SHP77 (cell line): Measurements from ENCODE around the gene UEVLD.
"Not testable (repeated sequence)": the region's sequence is repeated elsewhere in the genome, so short reads cannot be mapped to it uniquely, and the experiment has no call there.

ENCODE experiments used
- DNase-seq, 2 experiments: peaks; one replicate each; lab custom pipeline; 2025; lab: John Stamatoyannopoulos, UW

Gene UEVLD

GRCh38 chr11:18588297-18589252 lies at the start of gene UEVLD:
Gene UEVLD (minus strand): TSS chr11:18588734. CDS start chr11:18588654, 80 bp downstream.
- peak; percentile 19 to 66 for DNase-seq

GRCh38 chr11:18634140-18635032 lies 45.9 kb upstream of the UEVLD start, which contains the start of gene SPTY2D1:
Gene SPTY2D1 (minus strand): TSS chr11:18634342. CDS start chr11:18634257, 85 bp downstream.
- peak; percentile 89 to 92 for DNase-seq

- DNase-seq = no peak
Observed at GRCh38 chr11:18633256-18634139, 45.0 kb upstream of the UEVLD start.

- no peak for DNase-seq
Observed at GRCh38 chr11:18632841-18633240, 44.3 kb upstream of the UEVLD start.

- DNase-seq = no peak
Observed at GRCh38 chr11:18624161-18624560, 35.6 kb upstream of the UEVLD start.

- no peak for DNase-seq
Observed at GRCh38 chr11:18623707-18624106, 35.2 kb upstream of the UEVLD start.

- no peak for DNase-seq
Observed at GRCh38 chr11:18618342-18619025, 29.9 kb upstream of the UEVLD start.

- DNase-seq = no peak
Observed at GRCh38 chr11:18617688-18618341, 29.3 kb upstream of the UEVLD start.

- no peak for DNase-seq
Observed at GRCh38 chr11:18615628-18616392, 27.3 kb upstream of the UEVLD start.

GRCh38 chr11:18614667-18615066 lies 26.1 kb upstream of the UEVLD start:
- DNase-seq = no peak

GRCh38 chr11:18612394-18612793 lies 23.9 kb upstream of the UEVLD start:
- DNase-seq = no peak

GRCh38 chr11:18611196-18611595 lies 22.7 kb upstream of the UEVLD start:
- no peak for DNase-seq

- no peak for DNase-seq
Observed at GRCh38 chr11:18608376-18608775, 19.8 kb upstream of the UEVLD start.

- no peak for DNase-seq
Observed at GRCh38 chr11:18600915-18601569, 12.5 kb upstream of the UEVLD start.

GRCh38 chr11:18599739-18600230 lies 11.3 kb upstream of the UEVLD start, which contains the start of gene MISFA:
Gene MISFA (plus strand): TSS chr11:18599789. CDS start chr11:18599929, 140 bp downstream.
- no peak for DNase-seq

GRCh38 chr11:18594999-18595749 lies 6.6 kb upstream of the UEVLD start:
- no peak for DNase-seq

- not testable (repeated sequence) for DNase-seq
Observed at GRCh38 chr11:18594088-18594487, 5.6 kb upstream of the UEVLD start.

- no peak for DNase-seq
Observed at GRCh38 chr11:18590571-18590970, 2.0 kb upstream of the UEVLD start.
